DOHH2 (cell line): ENCODE results near the gene EFCAB12.

Source experiments
- H3F3A ChIP-seq: fragments of 200-600 bp; sonication (generic), shearing (Covaris generic); 2 replicates; pipeline ENCODE4 v1.6.0; 2016; ENCODE audit warnings: antibody characterized with exemption, mild to moderate bottlenecking; ENCODE audit not compliant: control insufficient read depth, insufficient read depth
- H3K27ac ChIP-seq: fragments of 200-600 bp; sonication (generic); 2 replicates; pipeline ENCODE4 v1.5.1; 2014; ENCODE audit warnings: low read depth, mild to moderate bottlenecking, low read length, moderate library complexity
- H3K27me3 ChIP-seq: fragments of 200-600 bp; sonication (generic); 2 replicates; pipeline ENCODE4 v1.6.1; 2014; ENCODE audit warnings: mild to moderate bottlenecking, low read length, mixed read lengths; ENCODE audit not compliant: control insufficient read depth
- H3K36me3 ChIP-seq: fragments of 200-600 bp; sonication (generic); 2 replicates; pipeline ENCODE4 v1.6.1; 2014; ENCODE audit warnings: mild to moderate bottlenecking, low read length, moderate library complexity, mixed read lengths; ENCODE audit not compliant: control insufficient read depth
- H3K4me1 ChIP-seq: fragments of 200-600 bp; sonication (generic); 2 replicates; pipeline ENCODE4 v1.6.1; 2014; ENCODE audit warnings: mild to moderate bottlenecking, low read length, mixed read lengths; ENCODE audit not compliant: control insufficient read depth
- H3K4me2 ChIP-seq: fragments of 200-600 bp; sonication (generic); 2 replicates; pipeline ENCODE4 v1.6.0; 2014; ENCODE audit warnings: mild to moderate bottlenecking, low read length, moderate library complexity
- H3K4me3 ChIP-seq: fragments of 200-600 bp; sonication (generic); 2 replicates; pipeline ENCODE4 v1.5.1; 2014; ENCODE audit warnings: mild to moderate bottlenecking, low read length, mixed read lengths
- H3K79me2 ChIP-seq: fragments of 200-600 bp; sonication (generic); 2 replicates; pipeline ENCODE4 v1.6.1; 2014; ENCODE audit warnings: mild to moderate bottlenecking, low read length, mixed read lengths; ENCODE audit not compliant: control insufficient read depth
- H3K9me2 ChIP-seq: fragments of 200-600 bp; sonication (generic); replicated peaks from 2 replicates; pipeline ENCODE4 v1.6.1; 2014; ENCODE audit warnings: mild to moderate bottlenecking, low read length, mixed read lengths; ENCODE audit not compliant: control insufficient read depth
- H3K9me3 ChIP-seq: fragments of 200-600 bp; sonication (generic); 2 replicates; pipeline ENCODE4 v1.6.1; 2014; ENCODE audit warnings: antibody characterized with exemption, low read length, mixed read lengths; ENCODE audit not compliant: control insufficient read depth, insufficient read depth
- H4K20me1 ChIP-seq: fragments of 200-600 bp; sonication (generic); 2 replicates; pipeline ENCODE4 v1.6.0; 2014; ENCODE audit warnings: low read depth, mild to moderate bottlenecking, antibody characterized with exemption, low read length, moderate library complexity; ENCODE audit not compliant: control insufficient read depth, insufficient read depth
- CTCF ChIP-seq: fragments of 200-600 bp; sonication (generic); IDR thresholded peaks from one replicate; pipeline ENCODE4 v1.5.1; 2014; ENCODE audit warnings: antibody characterized with exemption, mild to moderate bottlenecking, low read depth, low read length; ENCODE audit not compliant: poor library complexity, severe bottlenecking
- EZH2phosphoT487 ChIP-seq: fragments of 200-600 bp; sonication (generic); IDR thresholded peaks from 2 replicates; pipeline ENCODE4 v1.6.1; 2017; ENCODE audit warnings: borderline replicate concordance, mild to moderate bottlenecking, antibody characterized with exemption, low read length, moderate library complexity, mixed read lengths

EFCAB12 gene

GRCh38 chr3:129360705-129361460 lies 67.6 kb downstream of the EFCAB12 start:
- TF ChIP-seq EZH2phosphoT487: no peak
- no peak for TF ChIP-seq CTCF
- Histone ChIP-seq H3F3A (no peaks in the 10 kb centered on the region), H3K27ac (no peak overlapping the region), H3K4me3 (no peak overlapping the region), H3K4me2 (no peak overlapping the region), H3K36me3 (no peaks in the 10 kb centered on the region), H3K27me3 (no peaks in the 10 kb centered on the region), H3K79me2 (no peaks in the 10 kb centered on the region), H3K4me1 (no peaks in the 10 kb centered on the region), H4K20me1 (no peaks in the 10 kb centered on the region), H3K9me3 (no peaks in the 10 kb centered on the region), H3K9me2 (no peaks in the 10 kb centered on the region)

GRCh38 chr3:129360171-129360611 lies 68.2 kb downstream of the EFCAB12 start:
- no peaks in the 10 kb centered on the region for H3K9me2 ChIP-seq
- TF ChIP-seq CTCF: no peak
- TF ChIP-seq EZH2phosphoT487: no peak
- no peaks in the 10 kb centered on the region for H3K27me3 ChIP-seq
- no peak overlapping the region for H3K4me3 ChIP-seq
- no peaks in the 10 kb centered on the region for H3K4me1 ChIP-seq
- no peak overlapping the region for H3K4me2 ChIP-seq
- H3K9me3 ChIP-seq: no peaks in the 10 kb centered on the region
- H3K27ac ChIP-seq: no peak overlapping the region
- H3F3A ChIP-seq: no peaks in the 10 kb centered on the region
- H3K79me2 ChIP-seq: no peaks in the 10 kb centered on the region
- no peaks in the 10 kb centered on the region for H4K20me1 ChIP-seq
- no peaks in the 10 kb centered on the region for H3K36me3 ChIP-seq

DNA sequence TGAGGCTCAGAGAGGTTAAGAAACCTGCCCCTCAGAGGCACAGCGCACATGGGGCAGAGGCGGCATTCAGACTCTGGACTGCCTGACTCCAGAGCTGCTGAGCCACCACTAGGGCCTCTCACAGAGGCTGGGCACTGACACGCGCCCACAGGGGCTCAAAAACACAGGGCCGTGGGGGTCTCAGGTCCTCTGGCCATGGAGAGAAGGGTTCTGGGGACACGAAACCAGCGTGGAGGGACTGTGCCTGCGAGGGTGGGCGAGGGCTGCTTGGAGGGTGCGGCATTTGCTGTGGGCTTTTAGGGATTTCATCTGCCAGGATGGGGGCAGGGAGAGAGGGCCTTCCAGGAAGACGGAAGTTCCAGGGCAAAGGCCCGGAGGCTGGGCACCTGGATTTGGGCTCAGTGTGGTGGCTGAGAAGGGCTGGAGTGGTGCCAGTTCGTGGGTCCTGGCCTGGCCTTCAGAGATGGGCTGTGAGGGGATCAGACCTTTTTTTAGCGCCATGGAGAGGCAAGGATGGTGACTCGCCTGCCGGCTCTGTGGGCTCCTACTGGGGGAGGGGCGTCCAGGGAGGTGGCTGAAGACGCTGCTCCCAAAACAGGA lies 69.6 kb downstream of the EFCAB12 start:
- Histone ChIP-seq H3K9me3 (no peaks in the 10 kb centered on the region), H3K4me1 (no peaks in the 10 kb centered on the region), H4K20me1 (no peaks in the 10 kb centered on the region), H3F3A (no peaks in the 10 kb centered on the region), H3K27ac (no peak overlapping the region), H3K4me2 (no peak overlapping the region), H3K4me3 (no peak overlapping the region), H3K36me3 (no peaks in the 10 kb centered on the region), H3K9me2 (no peaks in the 10 kb centered on the region), H3K27me3 (no peaks in the 10 kb centered on the region), H3K79me2 (no peaks in the 10 kb centered on the region)
- TF ChIP-seq EZH2phosphoT487: no peak
- no peak for TF ChIP-seq CTCF
